ENCODE measurements around the gene KRT32.
"Not testable (repeated sequence)": the region's sequence is repeated elsewhere in the genome, so short reads cannot be mapped to it uniquely, and the experiment has no call there.

KRT32 gene

GRCh38 chr17:41433586-41433985, 33.6 kb downstream of the KRT32 start:
- no peak for TF ChIP-seq CTCF (IDR thresholded peaks at IDR 0.05; ENCODE audit: low read depth, low read length)
- DNase-seq (ENCODE audit: extremely low read depth, low read depth), result no peak

GRCh38 chr17:41430376-41430775, 36.8 kb downstream of the KRT32 start:
- not testable (repeated sequence) for DNase-seq (ENCODE audit: extremely low read depth, low read depth)

- no peak for TF ChIP-seq CTCF (IDR thresholded peaks at IDR 0.05; ENCODE audit: low read depth, low read length)
These were observed 37.5 kb downstream of the KRT32 start for GRCh38 chr17:41429667-41430066.

GRCh38 chr17:41428591-41429291, 38.4 kb downstream of the KRT32 start:
- TF ChIP-seq CTCF (IDR thresholded peaks at IDR 0.05; ENCODE audit: low read depth, low read length), result no peak
- DNase-seq (ENCODE audit: extremely low read depth, low read depth), result no peak

More at GRCh38 chr17:41429667-41430066, 37.5 kb downstream of the KRT32 start:
- no peak for DNase-seq (ENCODE audit: extremely low read depth, low read depth)

GRCh38 chr17:41424111-41424635, 43.0 kb downstream of the KRT32 start, which contains the start of gene KRT37:
Gene KRT37 (minus strand): TSS chr17:41424585. CDS start chr17:41424523, 62 bp downstream.
- no peak for TF ChIP-seq CTCF (IDR thresholded peaks at IDR 0.05; ENCODE audit: low read depth, low read length)
- no peak for DNase-seq (ENCODE audit: extremely low read depth, low read depth)

GRCh38 chr17:41422586-41422985, 44.6 kb downstream of the KRT32 start:
- DNase-seq (ENCODE audit: extremely low read depth, low read depth), result not testable (repeated sequence)

- DNase-seq (ENCODE audit: extremely low read depth, low read depth), result no peak
- TF ChIP-seq CTCF (IDR thresholded peaks at IDR 0.05; ENCODE audit: low read depth, low read length), result no peak
These were observed 45.6 kb downstream of the KRT32 start for GRCh38 chr17:41421617-41422016.

GRCh38 chr17:41421116-41421515, 46.1 kb downstream of the KRT32 start:
- TF ChIP-seq CTCF (IDR thresholded peaks at IDR 0.05; ENCODE audit: low read depth, low read length), result no peak
- no peak for DNase-seq (ENCODE audit: extremely low read depth, low read depth)

All from AG09319 (cell line).